Activated CD4-positive, alpha-beta T cell treated with anti-CD3 and anti-CD28 coated beads, Interleukin-2, amount 50 U/mL, for 24 hours (primary cell): ENCODE measurements around the gene NRCAM.
"Not testable (repeated sequence)": the region's sequence is repeated elsewhere in the genome, so short reads cannot be mapped to it uniquely, and the experiment has no call there.

Source experiments
- DNase-seq, 2 donors: peaks; one replicate each; pipeline ENCODE4 v3.0.0-alpha.2; 2020; ENCODE audit warnings: low read depth in 1 of 2, low spot score in 1 of 2

The NRCAM gene

GRCh38 chr7:108284349-108285002 lies 171.8 kb downstream of the NRCAM start:
- no peak for DNase-seq

DNA sequence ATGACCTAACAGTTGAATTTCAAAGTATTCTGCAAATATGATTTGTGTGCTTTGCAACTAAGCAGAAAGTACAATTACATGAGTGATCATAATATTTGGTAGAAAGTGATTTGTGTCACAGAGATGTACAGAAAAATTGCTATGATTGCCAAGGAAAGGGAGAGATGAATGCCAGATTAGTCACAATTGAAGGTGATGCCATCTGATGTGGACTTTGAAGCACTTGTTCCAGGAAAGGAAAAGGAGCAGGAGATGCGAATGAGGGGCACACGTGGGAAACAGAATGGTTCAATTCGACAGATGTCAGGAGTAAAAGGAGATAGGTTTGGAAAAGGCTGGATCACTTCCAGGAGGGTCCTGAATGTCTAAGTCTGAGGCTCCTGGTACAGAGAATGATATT lies 173.0 kb downstream of the NRCAM start:
- no peak for DNase-seq

- DNase-seq, result no peak
Observed at GRCh38 chr7:108282427-108282996, 173.7 kb downstream of the NRCAM start.

- no peak for DNase-seq
Observed at GRCh38 chr7:108280136-108280535, 176.1 kb downstream of the NRCAM start.

- DNase-seq, result no peak
Observed at GRCh38 chr7:108278776-108279175, 177.5 kb downstream of the NRCAM start.

DNA sequence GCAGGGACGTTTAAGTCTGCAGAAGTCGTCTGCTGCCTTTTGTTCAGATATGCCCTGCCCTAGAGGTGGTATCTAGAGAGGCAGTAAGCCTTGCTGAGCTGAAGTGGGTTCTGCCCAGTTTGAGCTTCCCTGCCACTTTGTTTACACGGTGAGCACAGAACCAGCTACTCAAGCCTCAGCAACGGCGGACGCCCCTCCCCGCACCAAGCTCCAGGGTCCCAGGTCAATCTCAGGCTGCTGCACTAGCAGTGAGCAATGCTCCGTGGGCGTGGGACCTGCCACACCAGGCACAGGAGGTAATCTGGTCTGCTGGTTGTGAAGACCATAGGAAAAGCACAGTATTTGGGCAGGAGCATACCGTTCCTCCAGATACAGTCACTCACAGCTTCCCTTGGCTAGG lies 178.0 kb downstream of the NRCAM start:
- no peak for DNase-seq

GRCh38 chr7:108274447-108274846 lies 181.8 kb downstream of the NRCAM start:
- DNase-seq, result not testable (repeated sequence)

DNA sequence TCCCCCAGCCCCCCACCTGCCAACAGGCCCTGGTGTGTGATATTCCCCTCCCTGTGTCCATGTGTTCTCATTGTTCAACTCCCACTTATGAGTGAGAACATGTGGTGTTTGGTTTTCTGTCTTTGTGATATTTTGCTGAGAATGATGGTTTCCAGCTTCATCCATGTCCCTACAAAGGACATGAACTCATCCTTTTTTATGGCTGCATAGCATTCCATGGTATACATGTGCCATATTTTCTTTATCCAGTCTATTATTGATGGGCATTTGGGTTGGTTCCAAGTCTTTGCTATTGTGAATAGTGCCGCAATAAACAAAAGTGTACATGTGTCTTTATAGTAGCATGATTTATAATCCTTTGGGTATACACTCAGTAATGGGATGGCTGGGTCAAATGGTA lies 183.3 kb downstream of the NRCAM start:
- not testable (repeated sequence) for DNase-seq

DNA sequence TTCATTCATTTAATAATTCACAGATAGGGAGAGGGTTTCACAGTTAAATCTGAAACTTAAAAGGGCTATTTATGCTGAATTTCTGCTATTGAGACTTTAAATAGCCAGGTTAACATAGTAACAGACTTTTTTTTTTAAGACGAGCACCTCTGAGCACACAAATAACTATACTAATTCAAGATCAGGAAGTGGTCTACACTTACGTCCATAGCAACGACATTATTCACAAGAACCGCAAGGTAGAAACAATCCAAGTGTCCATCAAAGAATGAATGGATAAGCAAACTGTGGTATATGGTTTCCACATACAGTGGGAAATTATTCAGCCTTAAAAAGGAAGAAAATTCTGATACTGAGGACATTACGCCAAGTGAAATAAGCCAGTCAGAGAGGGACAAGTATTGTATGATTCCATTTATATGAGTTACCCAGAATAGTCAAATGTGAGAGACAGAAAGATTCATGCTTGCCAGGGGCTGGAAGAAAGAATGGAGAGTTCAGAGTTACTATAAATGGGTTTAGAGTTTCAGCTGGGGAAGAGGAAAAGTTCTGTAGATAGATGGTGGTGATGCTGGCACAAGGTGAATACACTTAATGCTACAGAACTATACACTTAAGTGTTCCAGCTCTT lies 185.7 kb downstream of the NRCAM start:
- DNase-seq, result no peak

GRCh38 chr7:108268200-108268820 lies 187.9 kb downstream of the NRCAM start:
- no peak for DNase-seq

GRCh38 chr7:108267615-108268014 lies 188.6 kb downstream of the NRCAM start:
- DNase-seq, result no peak

DNA sequence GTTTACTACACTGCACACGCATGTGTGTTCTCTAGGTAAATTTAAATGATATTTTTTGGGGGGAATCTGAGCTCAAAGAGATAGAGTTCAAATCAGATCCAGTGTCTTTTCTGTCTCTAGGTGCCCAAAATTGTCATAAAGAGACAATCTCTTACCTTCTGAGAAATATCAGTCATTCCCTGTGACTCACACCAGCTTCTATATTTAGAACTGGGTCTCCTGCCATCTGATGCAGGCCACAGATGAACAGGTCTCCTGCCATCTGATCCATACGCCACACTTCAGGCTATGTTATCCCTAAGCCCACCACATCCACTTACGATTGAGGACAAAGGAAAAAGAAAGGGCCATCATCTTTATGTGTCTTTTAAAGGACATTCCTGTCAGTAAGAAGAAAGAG lies 189.7 kb downstream of the NRCAM start:
- no peak for DNase-seq

GRCh38 chr7:108266035-108266434 lies 190.2 kb downstream of the NRCAM start:
- no peak for DNase-seq

DNA sequence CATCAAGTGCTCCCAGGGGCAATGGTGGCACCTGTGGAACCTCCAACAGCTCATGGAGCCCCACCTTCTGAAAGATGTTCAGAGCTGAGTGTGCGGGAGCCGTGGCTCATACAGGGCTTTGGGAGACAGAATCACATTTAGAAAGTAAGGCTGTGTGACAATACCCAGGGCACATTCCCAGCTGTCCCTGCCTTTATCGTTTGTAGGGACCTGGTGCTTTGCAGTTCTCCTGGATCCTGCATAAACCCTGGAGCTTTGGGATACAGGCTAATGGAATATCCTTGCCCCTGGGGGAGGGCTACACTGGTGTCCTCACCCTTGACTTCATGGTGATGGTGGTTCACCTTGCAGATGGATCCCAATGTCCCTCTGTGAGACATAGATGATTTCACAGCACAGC lies 191.2 kb downstream of the NRCAM start:
- DNase-seq, result no peak

GRCh38 chr7:108263425-108263824 lies 192.8 kb downstream of the NRCAM start:
- DNase-seq, result no peak

- no peak for DNase-seq
Observed at GRCh38 chr7:108261560-108262255, 194.5 kb downstream of the NRCAM start.

- not testable (repeated sequence) for DNase-seq
Observed at GRCh38 chr7:108259447-108259846, 196.8 kb downstream of the NRCAM start.

- no peak for DNase-seq
Observed at GRCh38 chr7:108257954-108258353, 198.3 kb downstream of the NRCAM start.

DNA sequence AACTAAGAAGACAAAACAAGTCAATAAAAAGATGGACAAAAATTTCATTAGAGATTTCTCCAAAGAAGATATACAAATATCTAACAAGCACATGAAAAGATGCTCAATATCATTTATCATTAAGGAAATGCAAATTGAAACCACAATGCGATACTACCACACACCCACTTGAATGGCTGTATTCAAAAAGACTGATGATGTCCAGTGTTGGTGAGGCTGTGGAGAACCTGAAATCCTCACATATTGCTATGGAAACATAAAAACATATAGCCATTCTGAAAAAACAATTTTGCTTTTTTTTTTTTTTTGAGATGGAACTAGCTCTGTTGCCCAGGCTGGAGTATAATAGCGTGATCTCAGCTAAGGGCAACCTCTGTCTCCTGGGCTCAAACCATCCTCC lies 202.0 kb downstream of the NRCAM start:
- no peak for DNase-seq

GRCh38 chr7:108253275-108254044 lies 202.8 kb downstream of the NRCAM start:
- no peak for DNase-seq

GRCh38 chr7:108252177-108252576 lies 204.1 kb downstream of the NRCAM start:
- DNase-seq, result no peak
